Measurements from ENCODE around the gene FAM107B.

FAM107B gene

GRCh38 chr10:14549496-14549895 lies 225.2 kb downstream of the FAM107B start:
- no peak for DNase-seq

DNA sequence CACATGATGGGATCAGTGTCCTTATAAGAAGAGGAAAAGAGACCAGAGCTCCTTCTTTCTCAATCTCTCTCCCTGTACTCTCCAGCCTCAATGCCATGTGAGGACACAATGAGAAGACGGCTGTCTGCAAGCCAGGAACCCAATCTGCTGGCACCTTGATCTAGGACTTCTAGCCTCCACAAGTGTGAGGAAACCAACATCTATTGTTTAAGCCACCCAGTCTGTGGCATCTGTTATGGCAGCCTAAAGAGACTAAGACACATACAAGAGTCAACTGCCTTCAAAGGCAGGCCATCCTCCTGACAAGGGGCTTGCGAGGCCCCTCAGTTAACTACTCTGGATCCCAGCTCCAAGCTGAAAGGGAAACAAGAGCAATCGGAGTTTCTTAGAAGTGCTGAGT lies 225.7 kb downstream of the FAM107B start:
- DNase-seq = no peak

GRCh38 chr10:14548474-14548873 lies 226.2 kb downstream of the FAM107B start:
- no peak for DNase-seq

GRCh38 chr10:14547816-14548215 lies 226.9 kb downstream of the FAM107B start:
- peak; percentile 32 for DNase-seq

DNA sequence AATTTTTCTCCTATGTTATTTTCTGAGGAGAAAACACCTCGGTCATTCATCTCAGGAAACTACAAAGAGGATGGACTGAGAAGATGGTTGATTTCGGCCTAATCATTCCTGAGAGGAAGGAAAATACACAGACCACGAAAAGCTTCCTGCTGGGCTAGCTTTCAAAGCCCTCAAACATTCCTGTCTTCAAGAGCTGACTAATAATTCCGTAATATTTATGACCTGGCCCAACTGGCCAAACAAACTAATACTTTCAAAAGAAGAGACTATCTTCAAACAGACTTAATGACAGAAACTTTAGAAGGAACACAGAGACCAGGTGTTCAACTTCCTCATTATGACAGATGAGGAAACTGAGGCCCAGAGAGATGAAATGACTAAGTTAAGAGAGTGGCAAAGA lies 228.9 kb downstream of the FAM107B start:
- DNase-seq = no peak

GRCh38 chr10:14543904-14544210 lies 230.8 kb downstream of the FAM107B start:
- no peak for DNase-seq

- DNase-seq = no peak
These were observed 231.4 kb downstream of the FAM107B start for GRCh38 chr10:14543046-14543903.

DNA sequence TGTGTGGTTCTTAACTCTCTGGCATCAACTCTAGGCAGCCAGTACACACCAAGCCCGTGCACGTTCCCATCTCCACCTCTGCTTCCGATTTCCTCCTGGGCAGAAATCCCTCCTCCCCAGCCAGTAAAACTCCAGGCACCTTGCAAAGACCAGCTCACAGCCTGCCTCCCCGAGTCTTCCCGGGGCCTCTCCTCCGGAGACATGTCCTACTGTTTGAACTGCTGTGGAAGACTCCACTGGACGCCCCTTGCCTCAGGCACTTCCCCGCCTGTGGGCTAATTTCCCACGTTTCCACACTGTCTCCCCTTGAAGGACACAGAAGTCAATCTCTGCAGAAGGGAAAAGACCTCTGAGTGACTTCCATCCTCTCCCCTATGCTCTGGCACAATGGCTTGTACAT lies 233.3 kb downstream of the FAM107B start:
- no peak for DNase-seq

GRCh38 chr10:14540611-14541010 lies 234.1 kb downstream of the FAM107B start:
- no peak for DNase-seq

GRCh38 chr10:14540062-14540461 lies 234.6 kb downstream of the FAM107B start:
- no peak for DNase-seq

GRCh38 chr10:14539176-14539575 lies 235.5 kb downstream of the FAM107B start:
- no peak for DNase-seq

- peak; percentile 56 for DNase-seq
These were observed 238.2 kb downstream of the FAM107B start for GRCh38 chr10:14536241-14537213.

- no peak for DNase-seq
These were observed 239.1 kb downstream of the FAM107B start for GRCh38 chr10:14535457-14536130.

GRCh38 chr10:14534152-14534551 lies 240.5 kb downstream of the FAM107B start:
- no peak for DNase-seq

DNA sequence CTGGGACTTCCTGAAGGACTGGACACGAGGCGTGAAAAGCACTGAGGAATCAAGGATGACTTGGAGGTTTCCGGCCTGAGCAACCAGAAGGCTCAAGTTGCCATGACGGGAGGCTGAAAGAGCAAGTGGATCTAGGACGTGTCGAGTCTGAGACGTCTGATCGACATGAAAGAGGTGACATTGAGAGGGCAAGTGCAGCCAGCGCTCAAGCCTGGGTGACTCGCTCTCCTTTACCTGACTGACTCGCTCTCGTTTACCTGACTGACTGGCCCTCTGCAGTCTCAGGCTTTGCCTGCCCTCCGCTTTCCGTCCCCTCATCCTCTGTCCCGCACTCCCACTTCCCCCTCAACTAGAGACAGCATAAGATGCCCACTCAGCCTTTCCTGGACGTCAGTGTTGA lies 241.4 kb downstream of the FAM107B start:
- no peak for DNase-seq

DNA sequence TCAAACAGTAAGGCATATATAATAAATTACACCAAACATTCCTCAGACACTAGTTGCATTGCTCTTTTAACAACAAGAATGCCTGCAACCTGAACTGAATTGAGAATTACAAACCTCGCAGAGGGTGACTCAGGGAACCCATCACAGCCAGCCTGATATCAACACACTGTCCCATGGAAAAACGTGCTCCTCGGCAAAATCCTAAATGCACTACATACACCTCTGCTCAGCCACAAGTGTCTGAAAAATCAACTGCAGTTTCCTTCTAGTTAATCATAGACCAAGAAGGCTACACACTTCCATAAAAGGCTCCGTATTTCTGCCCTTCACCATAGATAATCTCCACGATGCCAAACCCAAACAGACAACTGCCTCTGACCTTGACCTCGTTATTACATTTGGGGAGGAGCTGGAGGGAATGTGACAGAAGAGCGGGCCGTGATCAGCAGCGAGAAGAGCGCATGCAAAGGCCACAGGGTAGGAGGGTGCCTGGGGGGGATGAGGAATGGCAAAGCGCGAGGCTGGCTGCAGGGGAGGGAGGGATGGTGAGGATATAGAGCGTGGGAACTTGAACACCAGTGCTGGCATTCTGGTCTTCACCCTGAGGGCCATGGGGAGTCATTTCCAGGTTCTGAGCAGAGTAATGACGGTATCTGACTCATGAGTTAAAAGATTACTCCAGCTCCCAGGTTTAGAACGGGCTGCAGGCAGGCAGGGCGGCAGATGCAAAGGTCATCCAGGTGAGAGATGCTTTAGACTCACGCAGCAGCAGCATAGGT lies 242.0 kb downstream of the FAM107B start:
- DNase-seq = no peak

DNA sequence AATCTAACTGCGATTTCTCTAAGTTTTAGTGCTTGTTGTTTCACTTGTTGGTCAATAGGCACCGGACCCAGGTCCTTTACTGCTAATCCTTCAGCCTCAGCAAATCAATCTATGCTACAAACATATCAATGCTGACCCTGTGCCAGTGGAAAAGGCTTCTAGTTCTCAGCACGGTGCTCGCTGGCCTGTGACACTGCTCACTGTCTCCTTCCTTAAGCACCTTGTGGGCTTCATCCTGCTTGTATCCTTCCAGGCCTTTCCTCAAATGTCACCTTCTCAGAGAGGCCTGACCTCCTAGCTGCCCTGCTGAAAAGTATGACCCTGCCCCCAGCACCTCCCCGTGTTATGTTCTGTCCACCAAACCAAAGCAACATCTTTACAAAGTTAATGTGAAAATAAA lies 242.7 kb downstream of the FAM107B start:
- no peak for DNase-seq

DNA sequence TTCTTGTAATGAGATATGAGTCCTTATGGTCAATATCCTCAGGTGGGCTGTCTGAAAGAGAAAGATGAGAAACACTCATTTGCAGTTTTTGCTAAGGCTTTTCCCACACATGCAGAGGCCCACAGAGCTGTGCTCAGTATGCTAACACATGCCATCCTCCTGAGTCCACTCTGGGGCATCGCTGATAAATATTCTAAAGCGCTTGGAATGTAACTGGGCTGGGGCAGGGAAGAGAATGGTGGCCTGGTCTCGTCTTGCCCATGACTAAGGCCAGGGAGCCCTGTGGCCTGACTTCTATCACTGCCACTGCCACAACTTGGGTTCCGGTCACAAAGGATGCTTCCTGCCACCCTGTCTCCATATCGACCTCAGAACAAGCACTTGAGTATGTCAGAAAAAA lies 244.2 kb downstream of the FAM107B start:
- no peak for DNase-seq

- DNase-seq = no peak
These were observed 245.3 kb downstream of the FAM107B start for GRCh38 chr10:14529351-14529750.

- no peak for DNase-seq
These were observed 246.2 kb downstream of the FAM107B start for GRCh38 chr10:14528450-14528849.

- DNase-seq = no peak
These were observed 246.8 kb downstream of the FAM107B start for GRCh38 chr10:14527915-14528314.

GRCh38 chr10:14527134-14527844 lies 247.4 kb downstream of the FAM107B start:
- no peak for DNase-seq

All from NCI-H1694 (cell line).